ENCODE data around the gene STX8.

GRCh38 chr17:9226794-9227135 is 348.9 kb downstream of the STX8 start:
- TF ChIP-seq, protein P1, sequence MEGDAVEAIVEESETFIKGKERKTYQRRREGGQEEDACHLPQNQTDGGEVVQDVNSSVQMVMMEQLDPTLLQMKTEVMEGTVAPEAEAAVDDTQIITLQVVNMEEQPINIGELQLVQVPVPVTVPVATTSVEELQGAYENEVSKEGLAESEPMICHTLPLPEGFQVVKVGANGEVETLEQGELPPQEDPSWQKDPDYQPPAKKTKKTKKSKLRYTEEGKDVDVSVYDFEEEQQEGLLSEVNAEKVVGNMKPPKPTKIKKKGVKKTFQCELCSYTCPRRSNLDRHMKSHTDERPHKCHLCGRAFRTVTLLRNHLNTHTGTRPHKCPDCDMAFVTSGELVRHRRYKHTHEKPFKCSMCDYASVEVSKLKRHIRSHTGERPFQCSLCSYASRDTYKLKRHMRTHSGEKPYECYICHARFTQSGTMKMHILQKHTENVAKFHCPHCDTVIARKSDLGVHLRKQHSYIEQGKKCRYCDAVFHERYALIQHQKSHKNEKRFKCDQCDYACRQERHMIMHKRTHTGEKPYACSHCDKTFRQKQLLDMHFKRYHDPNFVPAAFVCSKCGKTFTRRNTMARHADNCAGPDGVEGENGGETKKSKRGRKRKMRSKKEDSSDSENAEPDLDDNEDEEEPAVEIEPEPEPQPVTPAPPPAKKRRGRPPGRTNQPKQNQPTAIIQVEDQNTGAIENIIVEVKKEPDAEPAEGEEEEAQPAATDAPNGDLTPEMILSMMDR (IDR thresholded peaks at IDR 0.05 in 2 of 3, conservative IDR thresholded peaks at IDR 0.05 in 1 of 3; ENCODE audit: borderline replicate concordance in 1 of 3, insufficient read depth in 1 of 3, low read depth in 2 of 3, low read length in 2 of 3): no peak
- TF ChIP-seq CBX3 (IDR thresholded peaks at IDR 0.05; ENCODE audit: low read depth) (no peak), POLR2A (IDR thresholded peaks at IDR 0.05; ENCODE audit: borderline replicate concordance, extremely low read depth, insufficient read depth, insufficient read length) (no peak), TCF7L2 (IDR thresholded peaks at IDR 0.05; ENCODE audit: borderline replicate concordance, extremely low read depth, insufficient read depth, insufficient read length) (no peak), EZH2 (IDR thresholded peaks at IDR 0.05) (no peak), REST (IDR thresholded peaks at IDR 0.05; ENCODE audit: low read depth) (no peak), CEBPB (IDR thresholded peaks at IDR 0.05; ENCODE audit: low read depth) (no peak), POLR2AphosphoS5 (IDR thresholded peaks at IDR 0.05; ENCODE audit: low read depth, low read length) (no peak), MAX (IDR thresholded peaks at IDR 0.05) (no peak)
